ENCODE measurements around the gene GALR1. TPM values are rescaled to one million over a fixed set of nuclear protein-coding genes. Genes with fewer than 3 reads are reported as not detected.
"Not testable (repeated sequence)": the region's sequence is repeated elsewhere in the genome, so short reads cannot be mapped to it uniquely, and the experiment has no call there.

Gene GALR1
- total RNA-seq, 1 experiment from 2014 or later = 0.11 TPM

DNA sequence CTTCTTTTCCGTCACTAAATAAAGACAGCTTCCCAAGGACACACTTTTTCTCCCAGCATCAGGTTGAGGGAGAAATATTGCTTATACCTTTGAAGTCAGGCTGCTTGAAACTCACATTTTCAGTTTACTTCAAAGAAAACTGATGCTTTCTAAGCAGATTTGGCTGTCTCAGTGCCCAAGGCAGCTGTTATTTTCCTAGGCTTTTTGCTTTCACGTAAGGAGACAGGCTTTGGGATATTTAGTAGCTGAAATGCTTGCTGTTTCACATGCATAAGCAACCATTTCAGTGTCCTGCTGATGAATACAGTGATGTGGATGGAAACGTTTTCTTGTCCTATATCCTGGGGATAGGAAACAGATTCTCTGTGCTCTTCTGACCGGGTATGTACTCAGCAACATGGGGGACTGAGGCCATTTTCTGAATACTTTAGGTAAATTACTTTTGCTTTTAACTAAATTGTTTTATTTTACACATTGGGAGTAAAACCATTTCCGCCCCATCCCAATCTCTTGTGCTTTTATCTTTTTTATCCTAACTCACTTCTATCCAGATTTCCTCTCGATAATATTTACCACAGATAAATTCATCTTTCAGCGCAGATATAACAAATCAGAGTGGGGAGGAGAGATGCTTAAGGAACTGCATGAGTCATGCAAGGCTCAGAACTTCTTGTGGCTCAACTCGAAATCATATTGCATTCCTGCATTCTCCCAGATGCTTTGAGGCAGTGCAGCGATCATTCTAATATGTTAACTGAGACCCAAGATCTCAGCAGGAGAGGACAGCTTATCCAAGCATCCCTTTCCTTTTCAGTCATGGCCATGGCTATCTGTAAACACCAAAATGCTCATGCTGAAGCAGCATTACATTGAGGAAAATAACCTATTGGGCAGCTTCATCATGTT, 22.2 kb downstream of the GALR1 start (continued):
- no peak for TF ChIP-seq E2F1 (CRISPR knock-in tag; IDR thresholded peaks at IDR 0.05)
- TF ChIP-seq NFYB (CRISPR knock-in tag; conservative IDR thresholded peaks at IDR 0.05; ENCODE audit: low read depth) = no peak
- TF ChIP-seq SMAD4 (CRISPR knock-in tag; IDR thresholded peaks at IDR 0.05) = no peak
- TF ChIP-seq, protein P1, sequence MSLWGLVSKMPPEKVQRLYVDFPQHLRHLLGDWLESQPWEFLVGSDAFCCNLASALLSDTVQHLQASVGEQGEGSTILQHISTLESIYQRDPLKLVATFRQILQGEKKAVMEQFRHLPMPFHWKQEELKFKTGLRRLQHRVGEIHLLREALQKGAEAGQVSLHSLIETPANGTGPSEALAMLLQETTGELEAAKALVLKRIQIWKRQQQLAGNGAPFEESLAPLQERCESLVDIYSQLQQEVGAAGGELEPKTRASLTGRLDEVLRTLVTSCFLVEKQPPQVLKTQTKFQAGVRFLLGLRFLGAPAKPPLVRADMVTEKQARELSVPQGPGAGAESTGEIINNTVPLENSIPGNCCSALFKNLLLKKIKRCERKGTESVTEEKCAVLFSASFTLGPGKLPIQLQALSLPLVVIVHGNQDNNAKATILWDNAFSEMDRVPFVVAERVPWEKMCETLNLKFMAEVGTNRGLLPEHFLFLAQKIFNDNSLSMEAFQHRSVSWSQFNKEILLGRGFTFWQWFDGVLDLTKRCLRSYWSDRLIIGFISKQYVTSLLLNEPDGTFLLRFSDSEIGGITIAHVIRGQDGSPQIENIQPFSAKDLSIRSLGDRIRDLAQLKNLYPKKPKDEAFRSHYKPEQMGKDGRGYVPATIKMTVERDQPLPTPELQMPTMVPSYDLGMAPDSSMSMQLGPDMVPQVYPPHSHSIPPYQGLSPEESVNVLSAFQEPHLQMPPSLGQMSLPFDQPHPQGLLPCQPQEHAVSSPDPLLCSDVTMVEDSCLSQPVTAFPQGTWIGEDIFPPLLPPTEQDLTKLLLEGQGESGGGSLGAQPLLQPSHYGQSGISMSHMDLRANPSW (CRISPR knock-in tag; conservative IDR thresholded peaks at IDR 0.05; ENCODE audit: low read depth) = no peak
- no peak for TF ChIP-seq NFATC4 (CRISPR knock-in tag; IDR thresholded peaks at IDR 0.05)
- no peak for TF ChIP-seq TEAD4 (CRISPR knock-in tag; IDR thresholded peaks at IDR 0.05)
- TF ChIP-seq GABPB1 (CRISPR knock-in tag; IDR thresholded peaks at IDR 0.05) = no peak
- TF ChIP-seq PRRX2 (CRISPR knock-in tag; IDR thresholded peaks at IDR 0.05) = no peak
- TF ChIP-seq FOXP1 (CRISPR knock-in tag; IDR thresholded peaks at IDR 0.05; ENCODE audit: borderline replicate concordance) = no peak
- TF ChIP-seq ATF1 (CRISPR knock-in tag; IDR thresholded peaks at IDR 0.05) = no peak

DNA sequence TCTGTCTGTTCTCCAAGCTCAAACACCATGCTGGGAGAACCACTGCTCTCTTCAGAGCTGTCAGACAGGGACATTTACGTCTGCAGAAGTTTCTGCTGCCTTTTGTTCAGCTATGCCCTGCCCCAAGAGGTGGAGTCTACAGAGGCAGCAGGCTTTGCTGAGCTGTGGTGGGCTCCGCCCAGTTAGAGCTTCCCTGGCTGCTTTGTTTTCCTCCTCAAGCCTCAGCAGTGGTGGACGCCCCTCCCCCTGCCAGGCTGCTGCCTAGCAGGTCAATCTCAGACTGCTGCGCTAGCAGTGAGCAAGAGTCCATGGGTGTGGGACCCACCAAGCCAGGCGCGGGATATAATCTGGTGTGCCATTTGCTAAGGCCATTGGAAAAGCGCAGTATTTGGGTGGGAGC, 41.2 kb downstream of the GALR1 start:
- CTCF ChIA-PET, H3K4me3 Mint-ChIP-seq, POLR2A ChIA-PET, H3K27ac Mint-ChIP-seq, H3K4me1 Mint-ChIP-seq, H3K36me3 Mint-ChIP-seq: not testable (repeated sequence)
- Mint-ChIP-seq H3K27me3 (ENCODE audit: low read depth) (peaks cover 14% of the 10 kb centered on the region), H3K9me3 (peaks cover 52% of the 10 kb centered on the region)
- peak; percentile 44 for DNase-seq (ENCODE audit: low spot score)
- peak; percentile 36 for ATAC-seq

- ChIA-PET POLR2A (no interaction called here), CTCF (no interaction called here)
- Mint-ChIP-seq H3K4me3 (no peak overlapping the region), H3K36me3 (no peaks in the 10 kb centered on the region), H3K4me1 (peaks cover 24% of the 10 kb centered on the region), H3K27ac (no peak overlapping the region), H3K27me3 (ENCODE audit: low read depth) (peaks cover 5% of the 10 kb centered on the region; the same call in 1 of the 2 replicates), H3K9me3 (no peaks in the 10 kb centered on the region)
- no peak for TF ChIP-seq NFYB (CRISPR knock-in tag; conservative IDR thresholded peaks at IDR 0.05; ENCODE audit: low read depth)
- no peak for TF ChIP-seq ZNF232 (CRISPR knock-in tag; IDR thresholded peaks at IDR 0.05)
- TF ChIP-seq FOXJ3 (CRISPR knock-in tag; IDR thresholded peaks at IDR 0.05; ENCODE audit: borderline replicate concordance) = no peak
- TF ChIP-seq ETV6 (CRISPR knock-in tag; IDR thresholded peaks at IDR 0.05) = no peak
- no peak for TF ChIP-seq TEAD4 (CRISPR knock-in tag; IDR thresholded peaks at IDR 0.05)
- no peak for TF ChIP-seq PRRX2 (CRISPR knock-in tag; IDR thresholded peaks at IDR 0.05)
- TF ChIP-seq FOXK1 (CRISPR knock-in tag; IDR thresholded peaks at IDR 0.05) = no peak
- no peak for TF ChIP-seq NFATC4 (CRISPR knock-in tag; IDR thresholded peaks at IDR 0.05)
- TF ChIP-seq, protein P2, sequence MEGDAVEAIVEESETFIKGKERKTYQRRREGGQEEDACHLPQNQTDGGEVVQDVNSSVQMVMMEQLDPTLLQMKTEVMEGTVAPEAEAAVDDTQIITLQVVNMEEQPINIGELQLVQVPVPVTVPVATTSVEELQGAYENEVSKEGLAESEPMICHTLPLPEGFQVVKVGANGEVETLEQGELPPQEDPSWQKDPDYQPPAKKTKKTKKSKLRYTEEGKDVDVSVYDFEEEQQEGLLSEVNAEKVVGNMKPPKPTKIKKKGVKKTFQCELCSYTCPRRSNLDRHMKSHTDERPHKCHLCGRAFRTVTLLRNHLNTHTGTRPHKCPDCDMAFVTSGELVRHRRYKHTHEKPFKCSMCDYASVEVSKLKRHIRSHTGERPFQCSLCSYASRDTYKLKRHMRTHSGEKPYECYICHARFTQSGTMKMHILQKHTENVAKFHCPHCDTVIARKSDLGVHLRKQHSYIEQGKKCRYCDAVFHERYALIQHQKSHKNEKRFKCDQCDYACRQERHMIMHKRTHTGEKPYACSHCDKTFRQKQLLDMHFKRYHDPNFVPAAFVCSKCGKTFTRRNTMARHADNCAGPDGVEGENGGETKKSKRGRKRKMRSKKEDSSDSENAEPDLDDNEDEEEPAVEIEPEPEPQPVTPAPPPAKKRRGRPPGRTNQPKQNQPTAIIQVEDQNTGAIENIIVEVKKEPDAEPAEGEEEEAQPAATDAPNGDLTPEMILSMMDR (IDR thresholded peaks at IDR 0.05) = no peak
- TF ChIP-seq, protein P3, sequence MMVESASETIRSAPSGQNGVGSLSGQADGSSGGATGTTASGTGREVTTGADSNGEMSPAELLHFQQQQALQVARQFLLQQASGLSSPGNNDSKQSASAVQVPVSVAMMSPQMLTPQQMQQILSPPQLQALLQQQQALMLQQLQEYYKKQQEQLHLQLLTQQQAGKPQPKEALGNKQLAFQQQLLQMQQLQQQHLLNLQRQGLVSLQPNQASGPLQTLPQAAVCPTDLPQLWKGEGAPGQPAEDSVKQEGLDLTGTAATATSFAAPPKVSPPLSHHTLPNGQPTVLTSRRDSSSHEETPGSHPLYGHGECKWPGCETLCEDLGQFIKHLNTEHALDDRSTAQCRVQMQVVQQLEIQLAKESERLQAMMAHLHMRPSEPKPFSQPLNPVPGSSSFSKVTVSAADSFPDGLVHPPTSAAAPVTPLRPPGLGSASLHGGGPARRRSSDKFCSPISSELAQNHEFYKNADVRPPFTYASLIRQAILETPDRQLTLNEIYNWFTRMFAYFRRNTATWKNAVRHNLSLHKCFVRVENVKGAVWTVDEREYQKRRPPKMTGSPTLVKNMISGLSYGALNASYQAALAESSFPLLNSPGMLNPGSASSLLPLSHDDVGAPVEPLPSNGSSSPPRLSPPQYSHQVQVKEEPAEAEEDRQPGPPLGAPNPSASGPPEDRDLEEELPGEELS (CRISPR knock-in tag; IDR thresholded peaks at IDR 0.05) = no peak
- TF ChIP-seq, protein P4, sequence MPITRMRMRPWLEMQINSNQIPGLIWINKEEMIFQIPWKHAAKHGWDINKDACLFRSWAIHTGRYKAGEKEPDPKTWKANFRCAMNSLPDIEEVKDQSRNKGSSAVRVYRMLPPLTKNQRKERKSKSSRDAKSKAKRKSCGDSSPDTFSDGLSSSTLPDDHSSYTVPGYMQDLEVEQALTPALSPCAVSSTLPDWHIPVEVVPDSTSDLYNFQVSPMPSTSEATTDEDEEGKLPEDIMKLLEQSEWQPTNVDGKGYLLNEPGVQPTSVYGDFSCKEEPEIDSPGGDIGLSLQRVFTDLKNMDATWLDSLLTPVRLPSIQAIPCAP (CRISPR knock-in tag; IDR thresholded peaks at IDR 0.05) = no peak
- TF ChIP-seq, protein P5, sequence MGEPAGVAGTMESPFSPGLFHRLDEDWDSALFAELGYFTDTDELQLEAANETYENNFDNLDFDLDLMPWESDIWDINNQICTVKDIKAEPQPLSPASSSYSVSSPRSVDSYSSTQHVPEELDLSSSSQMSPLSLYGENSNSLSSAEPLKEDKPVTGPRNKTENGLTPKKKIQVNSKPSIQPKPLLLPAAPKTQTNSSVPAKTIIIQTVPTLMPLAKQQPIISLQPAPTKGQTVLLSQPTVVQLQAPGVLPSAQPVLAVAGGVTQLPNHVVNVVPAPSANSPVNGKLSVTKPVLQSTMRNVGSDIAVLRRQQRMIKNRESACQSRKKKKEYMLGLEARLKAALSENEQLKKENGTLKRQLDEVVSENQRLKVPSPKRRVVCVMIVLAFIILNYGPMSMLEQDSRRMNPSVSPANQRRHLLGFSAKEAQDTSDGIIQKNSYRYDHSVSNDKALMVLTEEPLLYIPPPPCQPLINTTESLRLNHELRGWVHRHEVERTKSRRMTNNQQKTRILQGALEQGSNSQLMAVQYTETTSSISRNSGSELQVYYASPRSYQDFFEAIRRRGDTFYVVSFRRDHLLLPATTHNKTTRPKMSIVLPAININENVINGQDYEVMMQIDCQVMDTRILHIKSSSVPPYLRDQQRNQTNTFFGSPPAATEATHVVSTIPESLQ (CRISPR knock-in tag; IDR thresholded peaks at IDR 0.05) = no peak
- no peak for ATAC-seq
- no peak for DNase-seq (ENCODE audit: low spot score)
Measured at GRCh38 chr18:77298172-77298571, 48.5 kb downstream of the GALR1 start.
